ENCODE data around the gene DNM2.

DNA sequence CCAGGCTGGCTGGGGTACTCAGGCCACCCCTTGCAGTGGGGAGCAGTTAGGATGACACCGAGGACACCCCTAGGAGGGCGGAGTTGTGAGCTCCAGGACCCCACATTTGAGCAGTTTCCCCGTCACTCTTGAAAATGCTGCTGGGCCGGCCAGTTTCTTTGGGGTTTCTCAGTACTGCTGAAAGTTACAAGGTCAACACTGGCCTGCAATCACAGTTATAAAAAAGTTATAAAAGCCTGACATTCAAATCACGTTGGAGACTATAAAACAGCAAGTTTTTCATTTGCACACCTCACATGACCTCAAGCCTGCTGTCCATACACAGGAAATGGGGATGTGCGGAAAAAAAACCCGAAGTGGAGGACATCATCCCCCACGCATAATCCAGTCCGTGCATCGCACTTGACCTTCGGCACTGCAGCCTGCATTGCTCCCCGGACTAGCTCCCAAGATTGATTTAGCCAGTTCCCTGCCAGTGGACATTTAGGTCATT, 27.0 kb downstream of the DNM2 start:
- TF ChIP-seq ZNF10 (tag by site-specific recombination; IDR thresholded peaks at IDR 0.05) (no peak), REPIN1 (tag by site-specific recombination; IDR thresholded peaks at IDR 0.05; ENCODE audit: low read depth) (no peak), ZNF830 (tag by site-specific recombination; IDR thresholded peaks at IDR 0.05; ENCODE audit: low read depth) (no peak), ZNF558 (tag by site-specific recombination; IDR thresholded peaks at IDR 0.05) (no peak), ZNF175 (tag by site-specific recombination; IDR thresholded peaks at IDR 0.05) (no peak), PRDM1 (tag by site-specific recombination; IDR thresholded peaks at IDR 0.05) (no peak)
- TF ChIP-seq, protein P1, sequence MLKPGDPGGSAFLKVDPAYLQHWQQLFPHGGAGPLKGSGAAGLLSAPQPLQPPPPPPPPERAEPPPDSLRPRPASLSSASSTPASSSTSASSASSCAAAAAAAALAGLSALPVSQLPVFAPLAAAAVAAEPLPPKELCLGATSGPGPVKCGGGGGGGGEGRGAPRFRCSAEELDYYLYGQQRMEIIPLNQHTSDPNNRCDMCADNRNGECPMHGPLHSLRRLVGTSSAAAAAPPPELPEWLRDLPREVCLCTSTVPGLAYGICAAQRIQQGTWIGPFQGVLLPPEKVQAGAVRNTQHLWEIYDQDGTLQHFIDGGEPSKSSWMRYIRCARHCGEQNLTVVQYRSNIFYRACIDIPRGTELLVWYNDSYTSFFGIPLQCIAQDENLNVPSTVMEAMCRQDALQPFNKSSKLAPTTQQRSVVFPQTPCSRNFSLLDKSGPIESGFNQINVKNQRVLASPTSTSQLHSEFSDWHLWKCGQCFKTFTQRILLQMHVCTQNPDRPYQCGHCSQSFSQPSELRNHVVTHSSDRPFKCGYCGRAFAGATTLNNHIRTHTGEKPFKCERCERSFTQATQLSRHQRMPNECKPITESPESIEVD (tag by site-specific recombination; IDR thresholded peaks at IDR 0.05): no peak
- TF ChIP-seq, protein P2, sequence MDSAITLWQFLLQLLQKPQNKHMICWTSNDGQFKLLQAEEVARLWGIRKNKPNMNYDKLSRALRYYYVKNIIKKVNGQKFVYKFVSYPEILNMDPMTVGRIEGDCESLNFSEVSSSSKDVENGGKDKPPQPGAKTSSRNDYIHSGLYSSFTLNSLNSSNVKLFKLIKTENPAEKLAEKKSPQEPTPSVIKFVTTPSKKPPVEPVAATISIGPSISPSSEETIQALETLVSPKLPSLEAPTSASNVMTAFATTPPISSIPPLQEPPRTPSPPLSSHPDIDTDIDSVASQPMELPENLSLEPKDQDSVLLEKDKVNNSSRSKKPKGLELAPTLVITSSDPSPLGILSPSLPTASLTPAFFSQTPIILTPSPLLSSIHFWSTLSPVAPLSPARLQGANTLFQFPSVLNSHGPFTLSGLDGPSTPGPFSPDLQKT (IDR thresholded peaks at IDR 0.05; ENCODE audit: borderline replicate concordance, low read depth, low read length): no peak
- TF ChIP-seq, protein P3, sequence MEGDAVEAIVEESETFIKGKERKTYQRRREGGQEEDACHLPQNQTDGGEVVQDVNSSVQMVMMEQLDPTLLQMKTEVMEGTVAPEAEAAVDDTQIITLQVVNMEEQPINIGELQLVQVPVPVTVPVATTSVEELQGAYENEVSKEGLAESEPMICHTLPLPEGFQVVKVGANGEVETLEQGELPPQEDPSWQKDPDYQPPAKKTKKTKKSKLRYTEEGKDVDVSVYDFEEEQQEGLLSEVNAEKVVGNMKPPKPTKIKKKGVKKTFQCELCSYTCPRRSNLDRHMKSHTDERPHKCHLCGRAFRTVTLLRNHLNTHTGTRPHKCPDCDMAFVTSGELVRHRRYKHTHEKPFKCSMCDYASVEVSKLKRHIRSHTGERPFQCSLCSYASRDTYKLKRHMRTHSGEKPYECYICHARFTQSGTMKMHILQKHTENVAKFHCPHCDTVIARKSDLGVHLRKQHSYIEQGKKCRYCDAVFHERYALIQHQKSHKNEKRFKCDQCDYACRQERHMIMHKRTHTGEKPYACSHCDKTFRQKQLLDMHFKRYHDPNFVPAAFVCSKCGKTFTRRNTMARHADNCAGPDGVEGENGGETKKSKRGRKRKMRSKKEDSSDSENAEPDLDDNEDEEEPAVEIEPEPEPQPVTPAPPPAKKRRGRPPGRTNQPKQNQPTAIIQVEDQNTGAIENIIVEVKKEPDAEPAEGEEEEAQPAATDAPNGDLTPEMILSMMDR (tag by site-specific recombination; IDR thresholded peaks at IDR 0.05): no peak
